Endothelial cell (in vitro differentiated cells): ENCODE results near the gene DFFB. TPM values are rescaled to one million over a fixed set of nuclear protein-coding genes. Genes with fewer than 3 reads are reported as not detected.

ENCODE experiments used
- DNase-seq: peaks from one replicate; pipeline ENCODE4 v3.0.0; 2021; ENCODE audit warnings: low spot score
- H3K27ac Mint-ChIP-seq: one replicate; pipeline ENCODE4 v1.8.0; 2021; ENCODE audit warnings: mixed read lengths, inconsistent platforms; ENCODE audit not compliant: unreplicated experiment
- H3K27me3 Mint-ChIP-seq: one replicate; pipeline ENCODE4 v1.8.0; 2021; ENCODE audit warnings: mild to moderate bottlenecking, moderate library complexity, mixed read lengths, inconsistent platforms; ENCODE audit not compliant: unreplicated experiment
- H3K36me3 Mint-ChIP-seq: one replicate; pipeline ENCODE4 v1.8.0; 2021; ENCODE audit warnings: mild to moderate bottlenecking, low read depth, mixed read lengths, inconsistent platforms; ENCODE audit not compliant: unreplicated experiment
- H3K4me1 Mint-ChIP-seq: one replicate; pipeline ENCODE4 v1.8.0; 2021; ENCODE audit warnings: mild to moderate bottlenecking, mixed read lengths, inconsistent platforms; ENCODE audit not compliant: unreplicated experiment
- H3K4me3 Mint-ChIP-seq: one replicate; pipeline ENCODE4 v1.8.0; 2021; ENCODE audit warnings: mild to moderate bottlenecking, mixed read lengths, inconsistent platforms; ENCODE audit not compliant: unreplicated experiment
- H3K9me3 Mint-ChIP-seq: one replicate; pipeline ENCODE4 v1.8.0; 2021; ENCODE audit warnings: mixed read lengths, inconsistent platforms; ENCODE audit not compliant: unreplicated experiment
- CTCF ChIP-seq: fragments of 200-600 bp; sonication (generic); IDR thresholded peaks from one replicate; pipeline ENCODE4 v1.5.0; 2021; ENCODE audit warnings: antibody characterized with exemption; ENCODE audit not compliant: unreplicated experiment
- total RNA-seq: library from RNA; stranded (reverse); fragmentation: NEBNext Ultra II Directional; extraction: Animal tissue kit (Norgen Biotek cat#: 25700); gene quantifications from one replicate; pipeline ENCODE4 v1.2.1, GENCODE V29; 2021; ENCODE audit not compliant: unreplicated experiment

The DFFB gene
- total RNA-seq, 1 donor from 2014 or later = 6.8 TPM

DNA sequence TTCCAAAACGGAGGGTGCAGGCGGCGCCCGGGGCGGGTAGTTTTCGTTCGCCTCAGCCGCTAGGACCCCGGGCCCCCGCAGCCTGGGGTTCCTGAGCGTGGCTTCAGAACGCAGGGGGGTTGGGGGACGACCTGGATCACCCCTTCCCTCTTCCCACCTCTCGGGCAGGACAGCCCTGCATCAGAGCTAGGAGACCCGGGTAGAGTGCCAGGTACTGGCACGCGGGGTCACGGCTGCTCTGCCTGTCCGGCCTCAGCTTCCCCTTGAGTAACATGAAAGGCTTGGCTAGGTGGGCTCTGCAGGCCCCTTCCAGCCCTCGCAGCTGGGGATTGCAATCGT, 484 bp downstream of the DFFB start:
- no peaks in the 10 kb centered on the region for H3K9me3 Mint-ChIP-seq
- no peaks in the 10 kb centered on the region for H3K4me1 Mint-ChIP-seq
- H3K36me3 Mint-ChIP-seq = peaks cover 4% of the 10 kb centered on the region
- peaks cover 2% of the 10 kb centered on the region for H3K27me3 Mint-ChIP-seq
- H3K4me3 Mint-ChIP-seq = peak overlapping the region; percentile 96
- no peak overlapping the region for H3K27ac Mint-ChIP-seq
- DNase-seq = no peak
- no peak for TF ChIP-seq CTCF

DNA sequence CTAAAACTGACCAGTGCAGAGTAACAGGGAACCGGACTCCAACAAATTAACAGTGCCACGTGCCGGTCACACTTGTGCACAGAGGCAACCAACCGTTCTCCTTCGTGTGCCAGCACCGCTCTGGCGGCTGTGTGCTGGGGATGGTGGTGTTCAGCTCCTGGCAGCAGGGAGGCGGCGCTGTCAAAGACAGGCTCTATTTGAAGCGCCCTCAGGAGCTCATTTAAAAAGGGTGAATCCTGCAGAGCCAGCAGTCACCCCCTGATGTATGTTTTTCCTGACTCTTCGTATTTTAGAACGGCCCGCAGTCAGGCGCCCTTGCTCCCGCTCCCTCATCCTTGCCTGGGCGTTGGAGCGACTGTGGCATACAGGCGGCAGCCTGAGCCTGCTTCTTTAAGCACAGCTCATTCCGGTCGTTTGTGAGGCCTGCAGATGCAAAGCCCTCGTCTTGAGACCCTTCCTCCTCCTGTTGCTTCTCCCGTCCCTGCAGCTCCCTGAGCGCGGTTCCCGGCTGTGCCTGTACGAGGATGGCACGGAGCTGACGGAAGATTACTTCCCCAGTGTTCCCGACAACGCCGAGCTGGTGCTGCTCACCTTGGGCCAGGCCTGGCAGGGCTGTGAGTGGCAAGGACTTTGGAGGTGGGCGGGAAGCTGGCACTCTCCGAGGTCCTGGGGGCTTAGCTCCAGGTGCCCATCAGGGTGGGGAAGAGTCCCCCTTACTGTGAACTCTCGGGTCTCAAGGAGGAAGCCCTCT, 1.1 kb downstream of the DFFB start:
- peak; percentile 18 for DNase-seq
- Mint-ChIP-seq H3K27ac (no peak overlapping the region), H3K36me3 (peaks cover 4% of the 10 kb centered on the region)

DNA sequence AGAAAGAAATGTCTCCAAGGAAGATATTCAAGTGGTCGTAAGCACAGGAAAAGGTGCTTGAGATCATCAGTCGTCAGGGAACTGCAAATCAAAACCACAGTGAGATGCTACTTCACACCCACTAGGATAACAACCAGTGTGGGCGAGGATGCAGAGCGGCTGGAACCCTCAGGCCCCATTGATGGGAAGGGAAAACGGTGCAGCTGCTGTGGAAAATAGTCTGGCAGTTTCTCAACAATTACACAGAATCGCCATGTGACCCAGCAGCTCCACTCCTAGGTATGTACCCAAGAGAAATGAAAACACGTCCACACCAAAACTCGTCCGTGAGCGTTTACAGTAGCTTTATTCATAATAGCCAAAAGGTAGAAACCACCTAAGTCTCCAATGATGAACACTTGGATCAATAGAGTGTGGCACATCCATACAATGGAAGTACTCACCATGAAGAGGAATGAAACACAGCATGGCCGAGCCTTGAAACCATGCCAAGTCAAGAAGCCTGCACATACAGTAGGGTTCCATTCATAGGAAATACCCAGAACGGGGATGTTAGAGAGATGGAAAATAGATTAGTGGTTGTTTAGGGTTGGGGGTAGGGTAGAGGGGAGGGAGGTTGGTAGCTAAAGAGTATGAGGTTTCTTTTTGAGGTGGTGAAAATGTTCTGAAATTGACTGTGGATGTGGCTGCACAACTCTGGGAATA, 6.1 kb downstream of the DFFB start:
- no peak for DNase-seq
- H3K27ac Mint-ChIP-seq = no peak overlapping the region
- no peaks in the 10 kb centered on the region for H3K9me3 Mint-ChIP-seq
- H3K4me1 Mint-ChIP-seq = no peaks in the 10 kb centered on the region
- peaks cover 4% of the 10 kb centered on the region for H3K36me3 Mint-ChIP-seq
- no peak for TF ChIP-seq CTCF
- H3K4me3 Mint-ChIP-seq = no peak overlapping the region
- H3K27me3 Mint-ChIP-seq = peaks cover 7% of the 10 kb centered on the region

More for the DNA sequence above, 1.1 kb downstream of the DFFB start:
- Mint-ChIP-seq H3K9me3 (no peaks in the 10 kb centered on the region), H3K27me3 (peaks cover 2% of the 10 kb centered on the region), H3K4me3 (peak overlapping the region; percentile 84), H3K4me1 (no peaks in the 10 kb centered on the region)
- no peak for TF ChIP-seq CTCF

- Mint-ChIP-seq H3K9me3 (no peaks in the 10 kb centered on the region), H3K27ac (no peak overlapping the region)
These were observed 7.6 kb downstream of the DFFB start for GRCh38 chr1:3864884-3865283.

More at GRCh38 chr1:3864884-3865283, 7.6 kb downstream of the DFFB start:
- TF ChIP-seq CTCF = no peak
- DNase-seq = no peak
- Mint-ChIP-seq H3K27me3 (peaks cover 7% of the 10 kb centered on the region), H3K4me1 (no peaks in the 10 kb centered on the region), H3K4me3 (no peak overlapping the region), H3K36me3 (peaks cover 10% of the 10 kb centered on the region)
